Measurements from ENCODE around the gene CCDC187. TPM values are rescaled to one million over a fixed set of nuclear protein-coding genes. Genes with fewer than 3 reads are reported as not detected.

Gene CCDC187
- total RNA-seq, 1 donor from 2014 or later = not detected

DNA sequence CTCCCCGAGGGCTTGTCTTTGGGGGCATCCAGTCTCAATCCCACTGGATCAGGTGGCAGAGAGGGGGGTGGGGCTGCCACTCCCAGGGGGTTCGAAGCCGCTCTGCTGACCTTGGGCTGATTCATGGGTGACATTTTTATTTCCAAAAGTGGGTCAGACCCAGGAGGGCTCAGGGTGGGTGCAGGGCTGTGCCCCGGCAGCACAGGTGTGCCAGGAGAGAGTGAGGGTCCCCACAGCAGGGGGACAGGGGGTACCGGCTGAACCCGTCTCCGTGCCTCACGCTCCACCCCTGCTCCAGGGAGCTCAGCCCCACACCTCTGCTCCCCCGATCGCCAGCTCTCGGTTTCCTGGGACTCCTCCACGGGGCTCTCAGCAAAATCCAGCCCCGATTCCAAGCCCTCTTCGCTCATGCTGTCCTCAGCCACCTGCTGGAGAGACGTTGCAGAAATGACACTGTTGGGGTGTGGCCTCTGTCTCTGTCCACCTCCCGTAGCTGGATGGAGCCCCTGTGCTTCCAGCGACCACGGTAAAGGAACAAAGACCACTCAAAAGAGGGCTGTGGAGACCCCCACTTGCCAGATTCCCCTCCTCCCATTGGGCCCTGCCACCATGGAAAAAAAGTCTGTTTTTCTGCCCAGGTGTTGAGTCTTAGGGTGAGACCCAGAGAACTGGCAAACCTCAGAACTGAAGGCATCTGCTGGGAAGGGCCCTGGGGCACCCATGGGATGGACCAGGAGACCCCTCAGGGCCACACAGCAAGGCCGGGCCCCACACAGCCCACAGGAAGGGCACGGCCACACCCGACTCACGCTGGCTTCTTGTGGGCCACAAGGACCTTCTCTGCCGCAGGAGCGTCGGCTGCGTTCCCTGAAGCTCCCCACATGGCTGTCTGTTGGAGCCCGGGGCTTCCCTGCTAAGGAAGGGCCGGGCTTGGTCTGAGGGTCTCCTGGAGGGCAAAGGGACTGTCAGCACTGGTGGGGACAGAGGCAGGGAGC is 47.7 kb downstream of the CCDC187 start:
- TF ChIP-seq POLR2A (IDR thresholded peaks at IDR 0.05) (no peak), POLR2AphosphoS5 (IDR thresholded peaks at IDR 0.05; ENCODE audit: insufficient read depth in 1 of 2, low read depth in 1 of 2) (no peak)
- TF ChIP-seq, protein P1, sequence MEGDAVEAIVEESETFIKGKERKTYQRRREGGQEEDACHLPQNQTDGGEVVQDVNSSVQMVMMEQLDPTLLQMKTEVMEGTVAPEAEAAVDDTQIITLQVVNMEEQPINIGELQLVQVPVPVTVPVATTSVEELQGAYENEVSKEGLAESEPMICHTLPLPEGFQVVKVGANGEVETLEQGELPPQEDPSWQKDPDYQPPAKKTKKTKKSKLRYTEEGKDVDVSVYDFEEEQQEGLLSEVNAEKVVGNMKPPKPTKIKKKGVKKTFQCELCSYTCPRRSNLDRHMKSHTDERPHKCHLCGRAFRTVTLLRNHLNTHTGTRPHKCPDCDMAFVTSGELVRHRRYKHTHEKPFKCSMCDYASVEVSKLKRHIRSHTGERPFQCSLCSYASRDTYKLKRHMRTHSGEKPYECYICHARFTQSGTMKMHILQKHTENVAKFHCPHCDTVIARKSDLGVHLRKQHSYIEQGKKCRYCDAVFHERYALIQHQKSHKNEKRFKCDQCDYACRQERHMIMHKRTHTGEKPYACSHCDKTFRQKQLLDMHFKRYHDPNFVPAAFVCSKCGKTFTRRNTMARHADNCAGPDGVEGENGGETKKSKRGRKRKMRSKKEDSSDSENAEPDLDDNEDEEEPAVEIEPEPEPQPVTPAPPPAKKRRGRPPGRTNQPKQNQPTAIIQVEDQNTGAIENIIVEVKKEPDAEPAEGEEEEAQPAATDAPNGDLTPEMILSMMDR (IDR thresholded peaks at IDR 0.05) = no peak
- Histone ChIP-seq H3K4me3 (no peak overlapping the region), H3K27me3 (no peaks in the 10 kb centered on the region), H3K27ac (no peak overlapping the region), H3K9me3 (no peaks in the 10 kb centered on the region), H3K4me1 (no peaks in the 10 kb centered on the region), H3K36me3 (no peaks in the 10 kb centered on the region)
- no peak for DNase-seq (ENCODE audit: extremely low spot score in 2 of 2)
- intact Hi-C loops (cut with DNase I) = no loop called here

DNA sequence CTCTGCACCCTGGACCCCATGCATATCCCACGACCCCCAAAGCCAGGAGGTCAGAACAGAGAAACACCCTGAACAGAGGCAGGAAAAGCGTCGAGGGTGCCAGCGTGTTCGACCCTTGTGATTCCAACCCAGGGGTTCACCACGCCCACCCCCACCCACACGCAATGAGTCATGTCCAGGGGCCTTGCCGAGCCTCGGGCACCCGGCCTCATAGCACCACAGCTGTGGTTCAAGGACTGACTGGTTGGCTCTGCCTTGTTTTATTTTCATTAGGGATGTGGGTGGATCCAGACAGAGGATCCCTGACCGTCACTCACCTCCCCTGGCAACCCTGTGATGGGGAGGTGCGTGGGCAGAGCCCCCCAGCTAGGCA is 48.7 kb downstream of the CCDC187 start:
- H3K27ac ChIP-seq = no peak overlapping the region
- H3K4me3 ChIP-seq = no peak overlapping the region
- H3K27me3 ChIP-seq = no peaks in the 10 kb centered on the region
- H3K4me1 ChIP-seq = no peaks in the 10 kb centered on the region
- intact Hi-C loops (cut with DNase I) = no loop called here
- H3K36me3 ChIP-seq = no peaks in the 10 kb centered on the region
- H3K9me3 ChIP-seq = no peaks in the 10 kb centered on the region
- no peak for DNase-seq (ENCODE audit: extremely low spot score in 2 of 2)
- no peak for TF ChIP-seq POLR2A (IDR thresholded peaks at IDR 0.05)
- TF ChIP-seq POLR2AphosphoS5 (IDR thresholded peaks at IDR 0.05; ENCODE audit: insufficient read depth in 1 of 2, low read depth in 1 of 2) = no peak
- TF ChIP-seq, protein P1 (IDR thresholded peaks at IDR 0.05) = no peak

DNA sequence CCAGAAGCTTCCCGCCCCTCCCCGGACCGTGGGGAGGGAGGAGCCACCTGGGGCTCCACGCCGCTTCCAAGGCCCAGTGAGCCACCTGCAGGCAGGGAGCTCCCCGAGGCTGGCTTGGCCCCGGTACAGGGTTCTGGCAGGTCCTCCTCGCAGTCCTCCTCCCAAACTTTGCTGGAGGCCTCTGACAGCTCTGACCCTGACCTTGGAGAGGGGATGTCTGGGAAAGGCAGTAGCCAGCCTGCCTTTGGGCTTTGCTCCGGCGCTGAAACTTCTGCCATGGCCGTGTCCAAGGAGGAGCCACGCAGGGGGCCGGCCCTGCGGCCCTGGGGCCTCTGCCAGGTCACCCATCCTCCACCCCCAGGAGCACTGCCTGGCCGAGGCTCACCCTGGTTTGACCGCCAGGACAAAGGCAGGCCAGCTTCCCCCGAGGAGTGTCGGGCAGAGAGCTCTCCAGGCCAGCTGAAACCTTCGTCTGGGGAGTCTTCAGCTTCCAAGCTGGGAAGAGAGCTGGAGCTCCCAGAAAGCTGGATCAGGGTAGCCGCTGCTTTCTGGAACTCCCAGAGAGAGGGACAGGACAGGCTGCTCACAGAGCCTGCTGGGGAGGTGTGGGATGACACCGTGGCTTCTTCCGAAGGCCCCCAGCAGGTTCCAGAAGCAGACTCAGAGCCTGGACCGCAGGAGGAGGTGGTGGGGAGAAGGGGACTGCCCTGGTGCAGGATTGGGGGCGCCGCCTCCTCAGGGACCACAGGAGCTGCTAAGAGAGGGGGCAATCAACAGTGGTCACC is 49.3 kb downstream of the CCDC187 start:
- H3K9me3 ChIP-seq = no peaks in the 10 kb centered on the region
- H3K27me3 ChIP-seq = no peaks in the 10 kb centered on the region
- TF ChIP-seq POLR2A (IDR thresholded peaks at IDR 0.05) = no peak
- no peak for TF ChIP-seq POLR2AphosphoS5 (IDR thresholded peaks at IDR 0.05; ENCODE audit: insufficient read depth in 1 of 2, low read depth in 1 of 2)
- TF ChIP-seq, protein P1 (IDR thresholded peaks at IDR 0.05) = no peak
- intact Hi-C loops (cut with DNase I) = no loop called here
- no peaks in the 10 kb centered on the region for H3K36me3 ChIP-seq
- H3K4me3 ChIP-seq = no peak overlapping the region
- no peak overlapping the region for H3K27ac ChIP-seq
- H3K4me1 ChIP-seq = no peaks in the 10 kb centered on the region
- no peak for DNase-seq (ENCODE audit: extremely low spot score in 2 of 2)

DNA sequence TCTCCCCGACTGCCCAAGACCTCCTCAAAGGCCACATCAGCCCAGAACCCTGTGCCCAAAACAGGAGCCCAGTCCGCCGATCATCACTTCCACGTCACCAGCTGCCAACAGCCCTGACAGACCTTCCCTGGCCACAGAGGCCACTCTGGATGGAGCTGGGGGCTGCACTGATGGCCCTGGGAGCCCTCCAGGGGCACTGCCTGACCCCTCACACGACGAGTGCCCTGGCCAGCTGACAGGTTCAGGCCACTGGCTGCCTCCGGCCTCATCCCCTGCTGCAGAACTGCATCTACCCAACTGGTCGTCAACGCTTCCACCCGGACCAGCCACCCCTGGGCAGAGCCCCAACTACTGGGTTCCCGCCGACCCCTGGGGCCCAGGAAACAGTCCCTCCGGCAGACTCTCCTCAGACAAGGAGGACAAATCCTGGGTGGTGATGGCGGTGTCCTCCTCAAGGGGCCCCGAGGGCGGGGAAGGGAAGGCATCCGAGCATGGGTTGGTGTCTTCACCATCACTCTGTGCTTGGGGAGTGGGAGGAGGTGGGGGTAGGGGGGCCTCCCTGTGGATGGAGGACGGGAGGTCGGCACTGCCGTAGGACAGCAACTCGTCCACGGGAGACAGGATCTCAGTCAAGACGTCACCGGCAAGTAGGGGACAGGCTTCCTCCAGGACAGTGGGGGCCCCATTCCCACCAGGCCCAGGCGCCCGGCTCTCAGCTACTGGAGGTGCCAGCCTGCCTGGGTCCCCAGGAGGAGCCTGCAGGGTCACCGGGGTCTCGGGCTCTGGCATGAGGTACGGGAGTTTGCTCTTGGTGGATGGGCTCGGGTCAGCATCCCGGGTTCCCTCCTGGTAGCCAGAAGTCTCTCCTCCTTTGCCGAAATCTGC is 50.4 kb downstream of the CCDC187 start:
- TF ChIP-seq POLR2AphosphoS5 (IDR thresholded peaks at IDR 0.05; ENCODE audit: insufficient read depth in 1 of 2, low read depth in 1 of 2) (no peak), POLR2A (IDR thresholded peaks at IDR 0.05) (no peak)
- TF ChIP-seq, protein P1 (IDR thresholded peaks at IDR 0.05) = no peak
- no peak for DNase-seq (ENCODE audit: extremely low spot score in 2 of 2)
- Histone ChIP-seq H3K27ac (no peak overlapping the region), H3K27me3 (no peaks in the 10 kb centered on the region), H3K9me3 (no peaks in the 10 kb centered on the region), H3K4me3 (no peak overlapping the region), H3K36me3 (no peaks in the 10 kb centered on the region), H3K4me1 (no peaks in the 10 kb centered on the region)
- intact Hi-C loops (cut with DNase I) = no loop called here
